Endothelial cell of umbilical vein (primary cell): ENCODE measurements around the gene NEAT1. TPM values are rescaled to one million over a fixed set of nuclear protein-coding genes. Genes with fewer than 3 reads are reported as not detected.

Experiments
- BruUV-seq: library from RNA; stranded (reverse); fragments of 400-500 nt; replicated peaks from 2 replicates; lab custom pipeline; 2021; lab: Mats Ljungman, UMichigan
- CTCF ChIA-PET: fragments of 300-600, 350-600 bp; sonication (Branson Sonifier 250); formaldehyde crosslinking; loops from one replicate; lab custom pipeline; 2021; ENCODE audit warnings: antibody characterized with exemption, inconsistent platforms; lab: Charles Lee
- POLR2A ChIA-PET: fragments of 300-600, 350-600 bp; sonication (Branson Sonifier 250); formaldehyde crosslinking; loops from one replicate; lab custom pipeline; 2021; ENCODE audit warnings: antibody characterized with exemption, inconsistent platforms; lab: Charles Lee
- DNase-seq: peaks from one replicate; pipeline ENCODE4 v3.0.0-alpha.2; 2011; ENCODE audit warnings: low read depth, low spot score
- FAIRE-seq: peaks from 2 replicates; lab custom pipeline; 2011; peaks lifted over from hg19 to GRCh38; lab: Jason Lieb, UNC
- H2AFZ ChIP-seq: 2 replicates; pipeline ENCODE4 v1.6.0; 2012; ENCODE audit warnings: low read depth, low read length, control low read depth, inconsistent platforms
- H3K27ac ChIP-seq: 2 replicates; pipeline ENCODE4 v1.5.1; 2011; ENCODE audit warnings: low read depth, mild to moderate bottlenecking, control low read depth, low read length, moderate library complexity; ENCODE audit not compliant: insufficient read depth
- H3K27me3 ChIP-seq, 2 experiments: 2 replicates each; pipeline versions ENCODE4 v1.6.0 to v1.6.1; 2011; ENCODE audit warnings: low read length in 2 of 2, mixed read lengths in 1 of 2; ENCODE audit not compliant: control insufficient read depth in 2 of 2, insufficient read depth in 2 of 2
- H3K36me3 ChIP-seq, 2 experiments: 2 replicates in 1 of 2; 3 replicates in 1 of 2; pipeline ENCODE4 v1.5.1; 2011; ENCODE audit warnings: low read length in 2 of 2, mild to moderate bottlenecking in 1 of 2, moderate library complexity in 1 of 2; ENCODE audit not compliant: control insufficient read depth in 2 of 2, insufficient read depth in 2 of 2; ENCODE audit errors: extremely low read depth in 1 of 2
- H3K4me1 ChIP-seq: 3 replicates; pipeline ENCODE4 v1.5.1; 2011; ENCODE audit warnings: mild to moderate bottlenecking, low read length; ENCODE audit not compliant: control insufficient read depth, insufficient read depth; ENCODE audit errors: extremely low read depth
- H3K4me2 ChIP-seq: 2 replicates; pipeline ENCODE4 v1.6.1; 2011; ENCODE audit warnings: low read length, control low read depth, mixed read lengths; ENCODE audit not compliant: insufficient read depth
- H3K4me3 ChIP-seq, 3 experiments: fragments of 200-600 bp in 1 of 3; sonication (generic), shearing (Covaris generic) in 1 of 3; replicated peaks in 1 of 3; 2 replicates each; pipeline ENCODE4 v1.5.1; 2011 to 2016; ENCODE audit warnings: control low read depth in 3 of 3, low read length in 3 of 3, mild to moderate bottlenecking in 2 of 3, inconsistent platforms in 1 of 3, low read depth in 1 of 3, moderate library complexity in 1 of 3; ENCODE audit not compliant: insufficient read depth in 1 of 3
- H3K79me2 ChIP-seq: 2 replicates; pipeline ENCODE4 v1.6.0; 2012; ENCODE audit warnings: low read length, inconsistent platforms; ENCODE audit not compliant: control insufficient read depth, insufficient read depth
- H3K9ac ChIP-seq: replicated peaks from 2 replicates; pipeline ENCODE3; 2011; ENCODE audit warnings: low read length, control low read depth; ENCODE audit not compliant: insufficient read depth; ENCODE audit errors: extremely low read depth
- H3K9me1 ChIP-seq: replicated peaks from 3 replicates; pipeline ENCODE4 v1.6.0; 2011; ENCODE audit warnings: mild to moderate bottlenecking, low read length; ENCODE audit not compliant: control insufficient read depth, insufficient read depth; ENCODE audit errors: extremely low read depth
- H3K9me3 ChIP-seq: replicated peaks from 2 replicates; pipeline ENCODE4 v1.5.1; 2012; ENCODE audit warnings: low read length, inconsistent platforms; ENCODE audit not compliant: control insufficient read depth, insufficient read depth
- H4K20me1 ChIP-seq: replicated peaks from 2 replicates; pipeline ENCODE3; 2011; ENCODE audit warnings: mild to moderate bottlenecking, low read length; ENCODE audit not compliant: control insufficient read depth, insufficient read depth; ENCODE audit errors: extremely low read depth
- CTCF ChIP-seq, 2 donors: IDR thresholded peaks; 1 replicate in 1 of 2; 2 replicates in 1 of 2; pipeline ENCODE4 v1.5.1; 2011; ENCODE audit warnings: low read length in 2 of 2, mild to moderate bottlenecking in 2 of 2, moderate library complexity in 2 of 2, control low read depth in 1 of 2, inconsistent platforms in 1 of 2, low read depth in 1 of 2; ENCODE audit not compliant: insufficient read depth in 1 of 2; ENCODE audit errors: extremely low read depth in 1 of 2
- EZH2 ChIP-seq: IDR thresholded peaks from 2 replicates; pipeline ENCODE4 v1.6.1; 2012; ENCODE audit warnings: borderline replicate concordance, low read depth, mild to moderate bottlenecking, moderate library complexity, low read length, inconsistent platforms; ENCODE audit not compliant: severe bottlenecking
- FOS ChIP-seq: IDR thresholded peaks from 2 replicates; pipeline ENCODE4 v1.6.1; 2011; ENCODE audit warnings: mild to moderate bottlenecking, low read length, moderate library complexity, borderline replicate concordance; ENCODE audit not compliant: insufficient read depth
- GATA2 ChIP-seq: IDR thresholded peaks from 2 replicates; pipeline ENCODE4 v1.7.0; 2011; ENCODE audit warnings: low read depth, mild to moderate bottlenecking, moderate library complexity, mixed read lengths, low read length; ENCODE audit not compliant: insufficient read length, insufficient read depth
- JUN ChIP-seq: IDR thresholded peaks from 2 replicates; pipeline ENCODE4 v1.6.1; 2011; ENCODE audit warnings: borderline replicate concordance, low read depth; ENCODE audit not compliant: insufficient read length, insufficient read depth
- MAX ChIP-seq: IDR thresholded peaks from 2 replicates; pipeline ENCODE4 v1.6.1; 2011; ENCODE audit not compliant: insufficient read depth, insufficient read length
- MYC ChIP-seq: IDR thresholded peaks from one replicate; pipeline ENCODE4 v1.6.1; 2011; ENCODE audit warnings: mild to moderate bottlenecking, low read depth, low read length
- POLR2A ChIP-seq: IDR thresholded peaks from 2 replicates; pipeline ENCODE4 v1.6.1; 2012; ENCODE audit warnings: low read depth, mild to moderate bottlenecking, control low read depth, low read length
- POLR2AphosphoS5 ChIP-seq: IDR thresholded peaks from 2 replicates; pipeline ENCODE4 v1.6.1; 2012; ENCODE audit warnings: low read depth, mild to moderate bottlenecking, control low read depth, low read length, moderate library complexity; ENCODE audit not compliant: insufficient read depth
- dilution Hi-C: fragments of 300-500 bp; cut with MboI; formaldehyde crosslinking; loops from one replicate; pipeline ENCODE4 v1.15.0; 2019; ENCODE audit warnings: low sequenced_read_pairs; ENCODE audit not compliant: extremely low pct_ligation_motif_present
- intact Hi-C: fragments of 100-400 bp; cut with micrococcal nuclease; formaldehyde crosslinking; loops from one replicate; pipeline ENCODE4 v1.10.0; 2022
- polyA plus RNA-seq, 4 experiments: library from polyadenylated mRNA; depleted of rRNA in 3 of 4; stranded (reverse) in 3 of 4; unstranded in 1 of 4; fragments of >200 nt; gene quantifications; 2 replicates each; pipeline versions ENCODE4 v1.2.1 to v1.2.3, GENCODE V29; 2011 to 2012; ENCODE audit warnings: missing spikeins in 1 of 4
- total RNA-seq: library from RNA; stranded (reverse); gene quantifications from 2 replicates; pipeline ENCODE4 v1.2.3, GENCODE V29; 2021

Gene NEAT1
- total and polyA plus RNA-seq, 2 donors (not counting 3 experiments of a cell fraction or from before 2014, with no cell fraction given): 34.4 to 957 TPM

- intact Hi-C loops: loop anchor here (2.0 kb wide), 1 partner anchor 22 kb away; no protein-coding TSS in a partner anchor
- no TSS peak for BruUV-seq
- H3K79me2 ChIP-seq: no peaks in the 10 kb centered on the region
- H3K36me3 ChIP-seq: no peaks in the 10 kb centered on the region
- H4K20me1 ChIP-seq: no peaks in the 10 kb centered on the region
- H2AFZ ChIP-seq: peak overlapping the region; percentile 84
- no peaks in the 10 kb centered on the region for H3K9me1 ChIP-seq
- DNase-seq: no peak
- H3K4me2 ChIP-seq: peak overlapping the region; percentile 68
- dilution Hi-C loops: no loop called here
- ChIA-PET POLR2A (interaction anchor here (0.5 kb wide), 1 partner anchor 48 kb away, joined by 3 read pairs; no protein-coding TSS in a partner anchor), CTCF (interaction anchor here (1.0 kb wide), 1 partner anchor 18 kb away, joined by 3 read pairs; no protein-coding TSS in a partner anchor)
- H3K27ac ChIP-seq: peak overlapping the region; percentile 51
- TF ChIP-seq MAX (no peak), EZH2 (no peak), FOS (no peak), JUN (no peak), POLR2A (no peak), GATA2 (no peak), POLR2AphosphoS5 (no peak), MYC (no peak), CTCF (IDR thresholded peaks at IDR 0.05; ENCODE audit: extremely low read depth in 1 of 2, insufficient read depth in 1 of 2, low read depth in 1 of 2, low read length in 2 of 2) (no peak)
- H3K4me1 ChIP-seq: no peaks in the 10 kb centered on the region
- H3K4me3 ChIP-seq: peak overlapping the region in 1 of 3 experiments; percentile 60
- H3K27me3 ChIP-seq: no peaks in the 10 kb centered on the region
- H3K9me3 ChIP-seq: no peaks in the 10 kb centered on the region
- peak; percentile 8 for FAIRE-seq
- peak overlapping the region; percentile 80 for H3K9ac ChIP-seq
Observed at GRCh38 chr11:65454311-65454695, 31.7 kb downstream of the NEAT1 start.
